SW480 (cell line): Measurements from ENCODE around the gene CDC20B.
"Not testable (repeated sequence)": the region's sequence is repeated elsewhere in the genome, so short reads cannot be mapped to it uniquely, and the experiment has no call there.

Source experiments
- DNase-seq: peaks from one replicate; pipeline ENCODE4 v3.0.0-alpha.2; 2016; ENCODE audit warnings: low spot score

The CDC20B gene

GRCh38 chr5:55104036-55104772 is 68.8 kb downstream of the CDC20B start:
- no peak for DNase-seq

GRCh38 chr5:55102348-55102747 is 70.6 kb downstream of the CDC20B start, which contains the start of gene GZMA:
Gene GZMA (plus strand): TSS chr5:55102646. CDS start chr5:55102683, 37 bp downstream.
- DNase-seq = peak; percentile 6

- DNase-seq = no peak
Observed at GRCh38 chr5:55101556-55102276, 71.3 kb downstream of the CDC20B start.

GRCh38 chr5:55101148-55101547 is 71.8 kb downstream of the CDC20B start:
- not testable (repeated sequence) for DNase-seq

GRCh38 chr5:55096861-55097260 is 76.1 kb downstream of the CDC20B start:
- DNase-seq = no peak

- DNase-seq = no peak
Observed at GRCh38 chr5:55096182-55096581, 76.8 kb downstream of the CDC20B start.

GRCh38 chr5:55091011-55091410 is 82.0 kb downstream of the CDC20B start:
- DNase-seq = not testable (repeated sequence)

GRCh38 chr5:55089301-55089700 is 83.7 kb downstream of the CDC20B start:
- DNase-seq = not testable (repeated sequence)

GRCh38 chr5:55081541-55081940 is 91.4 kb downstream of the CDC20B start:
- DNase-seq = no peak

- no peak for DNase-seq
Observed at GRCh38 chr5:55073211-55073610, 99.8 kb downstream of the CDC20B start.

- DNase-seq = no peak
Observed at GRCh38 chr5:55072666-55073065, 100.3 kb downstream of the CDC20B start.

- no peak for DNase-seq
Observed at GRCh38 chr5:55071413-55071812, 101.6 kb downstream of the CDC20B start.

GRCh38 chr5:55070968-55071367 is 102.0 kb downstream of the CDC20B start:
- DNase-seq = no peak

- DNase-seq = no peak
Observed at GRCh38 chr5:55066277-55066676, 106.7 kb downstream of the CDC20B start.

GRCh38 chr5:55064523-55064922 is 108.5 kb downstream of the CDC20B start:
- no peak for DNase-seq

- DNase-seq = no peak
Observed at GRCh38 chr5:55063899-55064298, 109.1 kb downstream of the CDC20B start.

GRCh38 chr5:55063220-55063863 is 109.6 kb downstream of the CDC20B start:
- DNase-seq = no peak
